ENCODE data around the gene ACLY.

GRCh38 chr17:41896726-41897125, 22.0 kb downstream of the ACLY start:
- TF ChIP-seq CTCF (IDR thresholded peaks at IDR 0.05; ENCODE audit: low read length) (no peak), EZH2 (IDR thresholded peaks at IDR 0.05; ENCODE audit: borderline replicate concordance, low read length) (no peak)

All from OCI-LY1 (cell line).